Measurements from ENCODE around the gene ARFGAP3. TPM values are rescaled to one million over a fixed set of nuclear protein-coding genes. Genes with fewer than 3 reads are reported as not detected.

Gene ARFGAP3
- total RNA-seq, 1 experiment from 2014 or later = 23.1 TPM

- no peak for DNase-seq (ENCODE audit: extremely low read depth, low read depth)
Measured at GRCh38 chr22:42829302-42829701, 27.8 kb downstream of the ARFGAP3 start.

DNA sequence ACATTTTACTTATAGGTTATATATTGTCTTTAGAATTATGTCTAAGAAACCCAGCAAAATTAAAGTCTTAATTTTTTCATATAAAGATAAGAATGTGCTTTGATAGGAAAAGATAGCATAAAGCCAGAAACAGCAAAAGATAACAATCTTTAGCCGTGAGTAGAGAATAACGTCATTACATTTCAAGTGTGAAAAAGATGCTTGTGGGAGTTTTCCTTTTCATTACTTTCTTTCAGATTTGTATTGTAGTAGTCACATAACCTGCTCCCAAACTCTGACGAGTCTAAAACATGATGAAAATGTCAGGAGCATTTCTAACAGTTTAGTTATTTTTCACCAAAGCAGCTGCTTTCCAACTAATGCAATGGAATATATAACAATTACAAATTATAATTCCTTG, 31.3 kb downstream of the ARFGAP3 start:
- no peak for DNase-seq (ENCODE audit: extremely low read depth, low read depth)

DNA sequence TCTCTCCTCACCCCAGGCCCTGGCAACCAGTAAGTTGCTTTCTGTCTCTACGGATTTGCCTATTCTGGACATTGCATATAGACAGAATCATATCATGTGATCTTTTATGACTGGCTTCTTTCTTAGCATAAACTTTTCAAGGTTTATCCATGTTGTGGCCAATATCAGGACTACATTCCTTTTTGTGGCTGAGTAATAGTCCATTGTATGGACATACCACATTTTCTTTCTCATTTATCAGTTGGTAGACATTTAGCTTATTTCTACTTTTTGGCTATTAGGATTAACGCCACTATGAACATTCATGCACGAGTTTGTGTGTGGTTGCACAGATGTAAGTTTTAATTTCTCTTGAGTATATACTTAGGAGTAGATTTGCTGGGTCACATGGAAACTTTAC, 35.7 kb downstream of the ARFGAP3 start:
- DNase-seq (ENCODE audit: extremely low read depth, low read depth) = no peak

GRCh38 chr22:42820045-42820763, 36.9 kb downstream of the ARFGAP3 start:
- peak; percentile 38 for DNase-seq (ENCODE audit: extremely low read depth, low read depth)

GRCh38 chr22:42819412-42820044, 37.5 kb downstream of the ARFGAP3 start:
- DNase-seq (ENCODE audit: extremely low read depth, low read depth) = no peak

DNA sequence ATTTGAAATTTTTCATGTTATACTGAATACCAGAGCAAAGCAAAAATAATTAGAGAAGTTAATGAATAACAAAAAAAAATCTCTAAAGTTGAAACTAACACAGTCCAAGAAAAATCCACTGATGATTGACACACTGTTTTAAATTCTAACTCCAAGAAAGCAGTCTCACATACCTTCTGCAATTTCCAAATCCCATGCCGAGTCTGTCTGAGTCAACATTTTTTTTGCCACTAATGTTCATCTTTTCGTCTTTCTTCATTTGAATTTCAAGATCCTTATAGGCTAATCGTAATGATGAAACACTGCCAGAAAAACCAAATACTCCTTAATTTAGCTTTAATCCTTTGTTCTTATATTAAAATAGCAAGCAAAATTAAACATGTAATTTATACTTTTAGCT, 39.5 kb downstream of the ARFGAP3 start:
- DNase-seq (ENCODE audit: extremely low read depth, low read depth) = no peak

- DNase-seq (ENCODE audit: extremely low read depth, low read depth) = no peak
Measured at GRCh38 chr22:42816336-42816735, 40.7 kb downstream of the ARFGAP3 start.

DNA sequence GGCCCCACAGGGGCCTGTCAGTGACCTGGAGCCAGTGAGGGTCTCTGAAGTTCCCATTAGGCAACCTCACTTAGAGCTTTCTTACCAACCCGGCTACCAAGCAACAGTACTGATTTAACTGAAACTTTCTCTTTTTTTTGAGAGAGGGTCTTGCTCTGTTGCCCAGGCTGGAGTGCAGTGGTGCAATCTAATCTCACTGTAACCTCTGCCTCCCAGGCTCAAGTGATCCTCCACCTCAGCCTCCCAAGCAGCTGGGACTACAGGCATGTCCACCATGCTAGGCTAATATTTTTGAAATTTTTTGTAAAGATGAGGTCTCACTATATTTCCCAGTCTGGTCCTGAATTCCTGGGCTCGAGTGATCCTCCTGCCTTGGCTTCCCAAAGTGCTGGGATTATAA, 42.5 kb downstream of the ARFGAP3 start:
- no peak for DNase-seq (ENCODE audit: extremely low read depth, low read depth)

GRCh38 chr22:42814215-42814614, 42.9 kb downstream of the ARFGAP3 start:
- no peak for DNase-seq (ENCODE audit: extremely low read depth, low read depth)

DNA sequence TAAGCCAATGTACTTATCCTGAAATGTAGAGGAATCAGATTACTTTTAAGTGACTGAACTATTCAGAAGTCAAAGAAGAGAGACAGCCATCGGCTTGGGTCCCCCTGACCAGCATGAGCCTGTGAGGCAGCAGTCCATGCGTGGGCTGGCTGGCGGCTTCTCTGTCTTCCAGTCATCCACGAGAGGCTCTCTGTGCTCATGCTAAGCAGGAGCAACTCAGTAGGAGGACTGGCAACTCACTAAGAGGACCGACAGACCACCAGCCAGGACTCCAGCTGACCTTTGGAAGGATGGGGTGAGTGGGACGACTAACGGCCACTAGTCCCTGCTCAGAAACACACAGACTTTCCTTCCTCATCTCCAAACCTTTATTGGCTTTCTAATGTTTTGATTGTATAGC, 43.6 kb downstream of the ARFGAP3 start:
- DNase-seq (ENCODE audit: extremely low read depth, low read depth) = no peak

- no peak for DNase-seq (ENCODE audit: extremely low read depth, low read depth)
Measured at GRCh38 chr22:42811459-42811858, 45.6 kb downstream of the ARFGAP3 start.

DNA sequence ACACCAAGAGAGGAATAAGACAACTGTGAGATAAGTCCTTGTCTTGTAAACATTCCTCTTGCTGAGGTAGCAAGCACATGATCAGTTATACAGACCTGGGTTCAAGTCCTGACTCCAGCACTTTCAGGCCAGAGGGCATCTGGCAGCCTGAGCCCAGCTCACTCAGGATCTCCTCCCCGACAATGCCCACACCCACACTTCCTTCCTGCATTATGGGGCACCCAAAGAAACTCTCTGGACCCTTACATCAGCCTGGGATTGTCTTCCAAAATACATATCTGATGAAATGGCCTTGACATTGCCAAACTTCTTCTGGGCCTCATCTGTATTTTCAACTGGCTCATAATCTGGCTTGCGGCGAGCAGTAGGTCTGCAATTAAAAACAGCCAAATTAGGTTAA, 48.6 kb downstream of the ARFGAP3 start:
- no peak for DNase-seq (ENCODE audit: extremely low read depth, low read depth)

- DNase-seq (ENCODE audit: extremely low read depth, low read depth) = no peak
Measured at GRCh38 chr22:42807185-42807584, 49.9 kb downstream of the ARFGAP3 start.

DNA sequence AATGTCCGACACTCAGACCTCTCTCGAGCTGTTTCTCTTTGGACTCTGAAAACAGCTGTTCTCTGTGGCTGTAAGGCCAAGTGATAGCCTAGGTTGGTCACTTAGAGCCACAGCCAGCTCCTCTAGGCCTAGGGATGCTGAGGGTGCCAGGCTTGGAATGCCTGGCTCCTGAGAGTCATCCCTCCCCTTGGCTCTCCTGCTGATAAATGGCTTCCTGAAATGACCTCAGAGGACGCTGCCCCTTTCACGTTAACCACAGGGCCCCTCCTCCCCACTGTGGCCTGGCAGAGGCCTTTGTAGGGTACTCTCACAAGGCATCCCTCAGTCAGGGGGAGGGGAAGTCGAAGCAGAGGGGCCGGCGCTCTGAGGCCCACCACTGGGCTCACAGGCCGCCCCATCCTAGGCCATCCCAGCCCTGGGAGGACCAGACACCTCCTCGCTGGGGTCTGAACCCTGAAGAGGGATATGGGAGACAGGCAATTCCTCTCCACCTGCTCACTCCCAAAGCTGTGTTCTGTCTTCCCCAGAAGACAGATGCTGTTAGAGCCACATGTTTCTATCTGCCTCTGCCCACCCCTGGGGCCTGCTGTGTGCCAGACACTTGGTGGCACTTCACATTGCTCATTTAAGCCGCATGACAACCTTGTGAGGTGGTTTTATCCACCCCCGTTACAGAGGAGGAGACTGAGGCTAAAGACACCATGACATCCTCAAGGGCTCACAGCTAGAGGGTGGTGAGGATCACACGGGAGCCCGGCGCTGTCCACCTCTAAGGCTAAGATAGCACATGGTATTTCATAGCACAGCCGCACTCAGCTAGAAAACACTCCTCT, 50.9 kb downstream of the ARFGAP3 start:
- no peak for DNase-seq (ENCODE audit: extremely low read depth, low read depth)

- DNase-seq (ENCODE audit: extremely low read depth, low read depth) = no peak
Measured at GRCh38 chr22:42805016-42805997, 51.8 kb downstream of the ARFGAP3 start.

GRCh38 chr22:42803389-42803788, 53.7 kb downstream of the ARFGAP3 start:
- DNase-seq (ENCODE audit: extremely low read depth, low read depth) = no peak

DNA sequence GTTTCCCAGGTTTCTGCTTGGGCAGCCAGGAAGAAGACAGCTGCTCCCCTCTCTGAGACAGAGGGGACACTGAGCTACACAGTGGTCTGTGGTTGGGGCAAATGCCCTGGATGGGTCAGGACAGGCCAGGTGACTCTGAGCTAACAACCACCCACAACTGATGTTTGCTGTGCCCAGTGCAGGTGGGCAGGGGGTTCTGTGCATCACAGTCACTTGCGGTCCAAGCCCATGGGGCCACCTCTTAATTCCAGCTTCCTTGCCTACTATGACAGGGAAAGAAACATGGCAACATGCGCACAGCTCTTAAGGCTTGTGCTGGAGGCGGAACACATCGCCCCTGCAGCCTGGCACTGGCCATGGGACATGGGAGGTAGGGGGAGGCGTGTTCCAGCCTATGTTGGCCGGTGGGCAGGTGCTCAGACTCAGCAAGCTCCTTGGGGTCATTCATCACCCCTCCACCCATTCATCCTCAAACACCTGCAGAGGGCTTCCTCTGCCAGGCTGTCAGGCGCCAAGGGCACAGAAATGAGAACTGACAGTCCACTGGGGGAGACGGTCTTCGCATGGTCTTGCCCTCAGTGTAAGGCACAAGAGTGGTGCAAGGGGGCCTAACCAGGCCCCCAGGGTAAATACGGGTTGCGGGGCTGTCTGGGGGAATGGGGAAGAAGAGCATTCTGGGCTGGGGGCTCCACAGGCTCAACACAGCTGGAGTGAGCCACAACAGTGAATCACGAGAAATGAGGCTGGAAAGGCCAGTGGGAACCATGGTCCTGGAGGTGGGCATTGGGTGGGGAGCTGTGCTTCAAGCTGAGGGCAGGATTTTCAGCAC, 55.6 kb downstream of the ARFGAP3 start:
- DNase-seq (ENCODE audit: extremely low read depth, low read depth) = no peak

- DNase-seq (ENCODE audit: extremely low read depth, low read depth) = no peak
Measured at GRCh38 chr22:42800451-42801251, 56.4 kb downstream of the ARFGAP3 start.
